ENCODE measurements around the gene SLC28A1.

DNA sequence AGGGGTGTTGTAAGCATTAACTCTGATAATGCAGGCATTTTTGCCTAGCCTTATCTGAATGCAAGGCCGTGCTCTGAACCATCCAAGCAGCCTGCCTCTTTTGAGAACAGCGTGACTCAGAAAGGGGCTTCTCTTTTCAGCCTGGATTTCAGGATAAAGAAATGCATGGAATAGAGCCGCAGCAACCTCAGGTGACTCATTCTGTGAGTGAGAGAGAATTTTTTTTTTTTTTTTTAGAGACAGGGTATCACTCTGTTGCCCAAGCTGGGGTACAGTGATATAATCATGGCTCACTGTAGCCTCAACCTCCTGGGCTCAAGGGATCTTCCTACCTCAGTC is 76.6 kb downstream of the SLC28A1 start:
- TF ChIP-seq, protein P1, sequence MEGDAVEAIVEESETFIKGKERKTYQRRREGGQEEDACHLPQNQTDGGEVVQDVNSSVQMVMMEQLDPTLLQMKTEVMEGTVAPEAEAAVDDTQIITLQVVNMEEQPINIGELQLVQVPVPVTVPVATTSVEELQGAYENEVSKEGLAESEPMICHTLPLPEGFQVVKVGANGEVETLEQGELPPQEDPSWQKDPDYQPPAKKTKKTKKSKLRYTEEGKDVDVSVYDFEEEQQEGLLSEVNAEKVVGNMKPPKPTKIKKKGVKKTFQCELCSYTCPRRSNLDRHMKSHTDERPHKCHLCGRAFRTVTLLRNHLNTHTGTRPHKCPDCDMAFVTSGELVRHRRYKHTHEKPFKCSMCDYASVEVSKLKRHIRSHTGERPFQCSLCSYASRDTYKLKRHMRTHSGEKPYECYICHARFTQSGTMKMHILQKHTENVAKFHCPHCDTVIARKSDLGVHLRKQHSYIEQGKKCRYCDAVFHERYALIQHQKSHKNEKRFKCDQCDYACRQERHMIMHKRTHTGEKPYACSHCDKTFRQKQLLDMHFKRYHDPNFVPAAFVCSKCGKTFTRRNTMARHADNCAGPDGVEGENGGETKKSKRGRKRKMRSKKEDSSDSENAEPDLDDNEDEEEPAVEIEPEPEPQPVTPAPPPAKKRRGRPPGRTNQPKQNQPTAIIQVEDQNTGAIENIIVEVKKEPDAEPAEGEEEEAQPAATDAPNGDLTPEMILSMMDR (IDR thresholded peaks at IDR 0.05 in 2 of 3, conservative IDR thresholded peaks at IDR 0.05 in 1 of 3; ENCODE audit: borderline replicate concordance in 1 of 3, insufficient read depth in 1 of 3, low read depth in 2 of 3, low read length in 2 of 3), result no peak
- TF ChIP-seq EZH2 (IDR thresholded peaks at IDR 0.05), result no peak
- TF ChIP-seq POLR2AphosphoS5 (IDR thresholded peaks at IDR 0.05; ENCODE audit: low read depth, low read length), result no peak
- TF ChIP-seq POLR2A (IDR thresholded peaks at IDR 0.05; ENCODE audit: borderline replicate concordance, extremely low read depth, insufficient read depth, insufficient read length), result no peak
- TF ChIP-seq RAD21 (IDR thresholded peaks at IDR 0.05; ENCODE audit: low read depth), result no peak
- no peak for TF ChIP-seq YY1 (IDR thresholded peaks at IDR 0.05; ENCODE audit: extremely low read depth, insufficient replicate concordance, low read depth, low read length)
- TF ChIP-seq FOSL1 (IDR thresholded peaks at IDR 0.05; ENCODE audit: low read depth), result no peak
